ENCODE results near the gene EGR1.

EGR1 gene

DNA sequence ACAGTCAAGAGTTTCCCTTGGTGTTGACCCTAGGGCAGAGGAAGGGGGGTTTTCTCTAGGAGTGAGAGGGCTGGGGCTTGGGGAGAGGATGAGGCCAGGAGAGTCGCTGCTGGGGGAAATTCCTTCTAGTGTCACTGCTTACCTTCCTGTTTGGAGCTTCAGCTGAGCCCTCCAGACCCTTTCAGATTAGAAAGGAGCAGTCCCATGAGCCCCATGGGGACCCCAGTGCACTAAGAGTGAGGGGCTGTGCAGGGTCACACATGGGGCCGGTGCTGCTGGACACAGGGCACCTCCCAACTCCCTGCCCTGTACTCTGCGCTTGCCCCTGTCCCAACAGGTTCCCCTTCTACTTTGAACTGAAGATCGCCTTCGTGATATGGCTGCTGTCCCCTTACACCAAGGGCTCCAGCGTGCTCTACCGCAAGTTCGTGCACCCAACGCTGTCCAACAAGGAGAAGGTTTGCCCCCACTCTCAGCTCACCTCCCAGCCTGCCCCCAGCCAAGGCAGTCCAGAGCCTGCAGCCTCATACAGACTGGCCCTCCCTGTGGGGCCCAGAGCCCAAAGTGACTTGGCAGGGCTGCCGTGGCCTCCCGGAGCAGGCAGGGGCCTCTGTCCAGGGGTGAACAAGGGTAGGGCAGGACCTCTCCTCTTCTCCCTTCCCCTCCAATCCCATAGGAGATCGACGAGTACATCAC, 21.1 kb upstream of the EGR1 start:
- Histone ChIP-seq H3K9me2 (ENCODE audit: low read depth, low read length) (no peaks in the 10 kb centered on the region), H3F3A (ENCODE audit: insufficient read depth, low read length) (no peaks in the 10 kb centered on the region), H3K79me2 (ENCODE audit: insufficient read depth, low read length) (no peaks in the 10 kb centered on the region), H3K4me1 (ENCODE audit: insufficient read depth, low read length, severe bottlenecking) (peaks cover 4% of the 10 kb centered on the region), H4K20me1 (ENCODE audit: insufficient read depth, low read length) (no peaks in the 10 kb centered on the region), H3K27ac (ENCODE audit: low read depth, low read length, poor library complexity, severe bottlenecking) (no peak overlapping the region), H3K27me3 (ENCODE audit: insufficient read depth, low read length) (peaks cover 12% of the 10 kb centered on the region; the same call in 1 of the 2 replicates), H3K9ac (ENCODE audit: low read length) (no peak overlapping the region), H3K4me3 (ENCODE audit: low read depth, low read length, poor library complexity, severe bottlenecking) (no peak overlapping the region), H3K4me2 (ENCODE audit: low read length) (no peak overlapping the region), H2AFZ (ENCODE audit: low read length) (no peak overlapping the region), H3K9me3 (ENCODE audit: low read length) (no peaks in the 10 kb centered on the region), H3K36me3 (ENCODE audit: insufficient read depth, low read length) (no peaks in the 10 kb centered on the region)
- TF ChIP-seq EZH2 (IDR thresholded peaks at IDR 0.05; ENCODE audit: borderline replicate concordance, low read length): no peak
- TF ChIP-seq CTCF (IDR thresholded peaks at IDR 0.05; ENCODE audit: low read length): no peak

DNA sequence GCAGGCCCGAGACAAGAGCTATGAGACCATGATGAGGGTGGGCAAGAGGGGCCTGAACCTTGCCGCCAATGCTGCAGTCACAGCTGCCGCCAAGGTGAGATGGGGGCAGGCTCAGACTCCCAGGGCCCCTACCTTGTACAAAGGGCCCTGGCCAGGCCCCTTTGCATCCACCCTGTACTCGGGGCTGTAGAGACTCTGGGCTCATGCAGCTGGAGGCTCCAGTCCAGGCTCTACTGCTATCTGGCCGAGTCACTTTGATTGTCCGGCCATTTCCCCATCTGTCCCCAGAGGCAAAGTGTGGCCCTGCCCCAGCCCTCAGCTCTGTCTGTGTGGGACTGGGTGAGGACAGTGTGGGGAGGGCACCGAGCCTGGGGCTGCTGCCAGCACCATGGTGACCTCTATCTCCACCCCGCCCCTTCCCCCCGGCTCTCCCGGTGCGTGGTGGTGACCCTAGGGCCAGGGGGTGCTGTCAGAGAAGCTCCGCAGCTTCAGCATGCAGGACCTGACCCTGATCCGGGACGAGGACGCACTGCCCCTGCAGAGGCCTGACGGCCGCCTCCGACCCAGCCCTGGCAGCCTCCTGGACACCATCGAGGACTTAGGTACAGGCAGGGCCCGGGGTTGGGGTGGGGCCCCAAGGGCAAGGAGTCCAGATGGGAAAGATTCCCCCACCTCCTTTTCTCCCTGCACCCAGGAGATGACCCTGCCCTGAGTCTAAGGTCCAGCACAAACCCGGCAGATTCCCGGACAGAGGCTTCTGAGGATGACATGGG, 20.3 kb upstream of the EGR1 start:
- peaks cover 12% of the 10 kb centered on the region; the same call in 1 of the 2 replicates for H3K27me3 ChIP-seq (ENCODE audit: insufficient read depth, low read length)
- H3K27ac ChIP-seq (ENCODE audit: low read depth, low read length, poor library complexity, severe bottlenecking): no peak overlapping the region
- no peak for TF ChIP-seq CTCF (IDR thresholded peaks at IDR 0.05; ENCODE audit: low read length)
- TF ChIP-seq EZH2 (IDR thresholded peaks at IDR 0.05; ENCODE audit: borderline replicate concordance, low read length): no peak
- H4K20me1 ChIP-seq (ENCODE audit: insufficient read depth, low read length): no peaks in the 10 kb centered on the region
- no peak overlapping the region for H3K4me2 ChIP-seq (ENCODE audit: low read length)
- H3K4me1 ChIP-seq (ENCODE audit: insufficient read depth, low read length, severe bottlenecking): no peaks in the 10 kb centered on the region
- no peak overlapping the region for H3K9ac ChIP-seq (ENCODE audit: low read length)
- no peaks in the 10 kb centered on the region for H3K79me2 ChIP-seq (ENCODE audit: insufficient read depth, low read length)
- H3K9me2 ChIP-seq (ENCODE audit: low read depth, low read length): no peaks in the 10 kb centered on the region
- no peaks in the 10 kb centered on the region for H3F3A ChIP-seq (ENCODE audit: insufficient read depth, low read length)
- H3K36me3 ChIP-seq (ENCODE audit: insufficient read depth, low read length): no peaks in the 10 kb centered on the region
- H3K4me3 ChIP-seq (ENCODE audit: low read depth, low read length, poor library complexity, severe bottlenecking): no peak overlapping the region
- no peaks in the 10 kb centered on the region for H3K9me3 ChIP-seq (ENCODE audit: low read length)
- H2AFZ ChIP-seq (ENCODE audit: low read length): no peak overlapping the region

GRCh38 chr5:138445547-138446271, 19.6 kb upstream of the EGR1 start:
- H3K9ac ChIP-seq (ENCODE audit: low read length): no peak overlapping the region
- no peaks in the 10 kb centered on the region for H3F3A ChIP-seq (ENCODE audit: insufficient read depth, low read length)
- no peak overlapping the region for H3K27ac ChIP-seq (ENCODE audit: low read depth, low read length, poor library complexity, severe bottlenecking)
- peaks cover 5% of the 10 kb centered on the region for H3K4me1 ChIP-seq (ENCODE audit: insufficient read depth, low read length, severe bottlenecking)
- no peaks in the 10 kb centered on the region for H4K20me1 ChIP-seq (ENCODE audit: insufficient read depth, low read length)
- no peak overlapping the region for H3K4me2 ChIP-seq (ENCODE audit: low read length)
- H3K27me3 ChIP-seq (ENCODE audit: insufficient read depth, low read length): peaks cover 12% of the 10 kb centered on the region; the same call in 1 of the 2 replicates
- no peaks in the 10 kb centered on the region for H3K9me2 ChIP-seq (ENCODE audit: low read depth, low read length)
- TF ChIP-seq EZH2 (IDR thresholded peaks at IDR 0.05; ENCODE audit: borderline replicate concordance, low read length) (no peak), CTCF (IDR thresholded peaks at IDR 0.05; ENCODE audit: low read length) (no peak)
- H3K79me2 ChIP-seq (ENCODE audit: insufficient read depth, low read length): no peaks in the 10 kb centered on the region
- no peaks in the 10 kb centered on the region for H3K36me3 ChIP-seq (ENCODE audit: insufficient read depth, low read length)
- H3K4me3 ChIP-seq (ENCODE audit: low read depth, low read length, poor library complexity, severe bottlenecking): no peak overlapping the region
- no peaks in the 10 kb centered on the region for H3K9me3 ChIP-seq (ENCODE audit: low read length)
- no peak overlapping the region for H2AFZ ChIP-seq (ENCODE audit: low read length)
